Activated CD8-positive, alpha-beta T cell treated with anti-CD3 and anti-CD28 coated beads for 36 hours (primary cell): ENCODE results near the gene SGF29. TPM values are rescaled to one million over a fixed set of nuclear protein-coding genes. Genes with fewer than 3 reads are reported as not detected.

Experiments
- ATAC-seq: fragments of 200-7000 bp; cut with Tn5 transposase; one replicate; pipeline ENCODE4 v1.10.0; 2021; ENCODE audit warnings: mild to moderate bottlenecking, moderate library complexity
- CTCF ChIA-PET: fragments of 350-600 bp; sonication (Branson Sonifier 250); formaldehyde crosslinking; loops from one replicate; lab custom pipeline; 2021; ENCODE audit warnings: antibody characterized with exemption; lab: Charles Lee
- POLR2A ChIA-PET: fragments of 350-600 bp; sonication (Branson Sonifier 250); formaldehyde crosslinking; loops from one replicate; lab custom pipeline; 2021; ENCODE audit warnings: antibody characterized with exemption; lab: Charles Lee
- DNase-seq: peaks from one replicate; pipeline ENCODE4 v3.0.0-alpha.2; 2020
- H3K27ac Mint-ChIP-seq: one replicate; pipeline ENCODE4 v1.8.0; 2021; ENCODE audit warnings: mild to moderate bottlenecking, mixed read lengths
- H3K27me3 Mint-ChIP-seq: one replicate; pipeline ENCODE4 v1.8.0; 2021; ENCODE audit warnings: mixed read lengths
- H3K36me3 Mint-ChIP-seq: one replicate; pipeline ENCODE4 v1.8.0; 2021; ENCODE audit warnings: low read depth, mixed read lengths
- H3K4me1 Mint-ChIP-seq: one replicate; pipeline ENCODE4 v1.8.0; 2021; ENCODE audit warnings: low read depth, mixed read lengths
- H3K4me3 Mint-ChIP-seq: one replicate; pipeline ENCODE4 v1.8.0; 2021; ENCODE audit warnings: mild to moderate bottlenecking, moderate library complexity, mixed read lengths
- H3K9me3 Mint-ChIP-seq: one replicate; pipeline ENCODE4 v1.8.0; 2021; ENCODE audit warnings: mixed read lengths
- intact Hi-C: fragments of 100-400 bp; cut with micrococcal nuclease; formaldehyde crosslinking; loops from one replicate; pipeline ENCODE4 v1.10.0; 2022
- total RNA-seq, 2 experiments: library from RNA; stranded (reverse); gene quantifications; one replicate each; pipeline ENCODE4 v1.2.3, GENCODE V29; 2021
- TF ChIP-seq, protein P1 (sequence below): fragments of 200-600 bp; IDR thresholded peaks from one replicate; pipeline ENCODE4 v1.8.0; 2022; ENCODE audit warnings: antibody characterized with exemption, mild to moderate bottlenecking

The SGF29 gene
- total RNA-seq, 2 experiments from 2014 or later = 25.0 TPM

DNA sequence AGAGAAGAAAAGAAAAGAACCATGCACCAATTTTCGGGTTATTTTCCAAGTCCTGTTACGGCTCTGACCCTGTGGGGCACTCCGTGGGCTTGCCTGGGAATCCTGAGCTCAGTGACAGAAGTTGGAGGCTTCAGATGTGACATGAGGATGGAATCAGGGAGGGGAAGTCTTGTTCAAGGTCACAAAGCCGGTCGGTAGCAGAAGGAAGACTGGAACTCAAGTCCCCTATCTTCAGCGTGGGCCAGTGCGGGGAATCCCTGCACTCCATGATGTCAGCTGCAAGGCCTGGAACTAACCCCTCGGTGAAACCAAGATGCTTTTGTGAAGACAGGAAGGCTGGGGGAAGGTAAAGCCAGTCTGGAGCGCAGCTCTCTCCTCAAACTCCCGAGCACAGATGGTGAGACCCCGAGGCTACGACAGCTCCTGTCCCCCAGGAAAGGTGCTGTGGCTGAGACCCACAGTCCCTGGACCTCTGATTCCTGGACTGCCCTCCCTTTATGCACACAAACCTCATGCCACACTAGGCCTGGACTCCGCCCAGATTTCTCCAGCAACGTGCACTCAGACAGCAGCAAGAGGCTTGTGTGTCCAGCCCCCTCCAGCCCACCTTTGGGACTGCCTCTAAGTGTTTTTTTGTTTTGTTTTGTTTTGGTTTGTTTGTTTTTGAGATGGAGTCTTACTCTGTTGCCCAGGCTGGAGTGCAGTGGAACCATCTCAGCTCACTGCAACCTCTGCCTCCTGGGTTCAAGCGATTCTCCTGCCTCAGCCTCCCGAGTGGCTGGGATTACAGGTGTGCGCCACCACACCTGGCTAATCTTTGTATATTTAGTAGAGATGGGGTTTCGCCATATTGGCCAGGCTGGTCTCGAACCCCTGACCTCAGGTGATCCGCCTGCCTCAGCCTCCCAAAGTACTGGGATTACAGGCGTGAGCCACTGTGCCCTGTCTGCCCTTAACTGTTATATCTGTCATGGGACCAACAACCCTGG, 41.6 kb upstream of the SGF29 start:
- CTCF ChIA-PET = interaction anchor here (0.6 kb wide), 1 partner anchor 197 kb away, joined by 3 read pairs; no protein-coding TSS in a partner anchor
- no peaks in the 10 kb centered on the region for H3K36me3 Mint-ChIP-seq

DNA sequence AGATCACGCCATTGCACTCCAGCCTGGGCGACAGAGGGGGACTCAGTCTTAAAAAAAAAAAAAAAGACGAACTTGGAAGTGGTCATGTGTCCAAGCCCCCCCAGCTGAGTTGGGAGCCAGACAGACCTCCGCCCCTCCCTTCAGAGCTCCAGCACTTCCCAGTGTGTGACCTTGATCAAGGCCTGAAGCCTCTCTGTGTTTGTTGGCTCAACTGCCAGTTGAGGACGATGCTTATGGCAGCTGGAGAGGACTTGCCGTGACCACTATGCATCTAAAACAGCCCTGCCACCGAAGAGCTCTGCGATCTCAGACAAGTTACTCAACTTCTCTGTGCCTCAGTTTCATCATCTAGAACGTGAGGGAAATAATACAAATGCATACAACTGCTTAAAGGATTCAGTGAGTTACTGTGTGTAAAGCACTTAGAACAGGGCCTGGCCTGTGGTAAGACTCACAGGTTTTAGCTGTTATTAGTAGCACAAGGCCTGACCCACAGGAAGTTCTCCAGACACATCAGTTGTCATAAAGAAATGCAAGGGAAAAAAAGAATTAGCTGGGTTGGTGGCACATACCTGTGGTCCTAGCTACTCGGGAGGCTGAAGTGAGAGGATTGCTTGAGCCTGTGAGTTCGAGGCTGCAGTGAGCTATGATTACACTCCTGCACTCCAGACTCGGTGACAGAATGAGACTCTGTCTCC, 40.1 kb upstream of the SGF29 start:
- Mint-ChIP-seq H3K36me3 (no peaks in the 10 kb centered on the region), H3K27me3 (no peaks in the 10 kb centered on the region), H3K4me1 (peaks cover 2% of the 10 kb centered on the region), H3K27ac (no peak overlapping the region), H3K9me3 (no peaks in the 10 kb centered on the region), H3K4me3 (no peak overlapping the region)
- ATAC-seq (no peak), DNase-seq (no peak)
- ChIA-PET CTCF (no interaction called here), POLR2A (interaction anchor here (0.7 to 1.0 kb wide), 2 partner anchors 36 to 56 kb away, joined by 3 read pairs; no protein-coding TSS in a partner anchor)
- intact Hi-C loops = no loop called here
- TF ChIP-seq, protein P1, sequence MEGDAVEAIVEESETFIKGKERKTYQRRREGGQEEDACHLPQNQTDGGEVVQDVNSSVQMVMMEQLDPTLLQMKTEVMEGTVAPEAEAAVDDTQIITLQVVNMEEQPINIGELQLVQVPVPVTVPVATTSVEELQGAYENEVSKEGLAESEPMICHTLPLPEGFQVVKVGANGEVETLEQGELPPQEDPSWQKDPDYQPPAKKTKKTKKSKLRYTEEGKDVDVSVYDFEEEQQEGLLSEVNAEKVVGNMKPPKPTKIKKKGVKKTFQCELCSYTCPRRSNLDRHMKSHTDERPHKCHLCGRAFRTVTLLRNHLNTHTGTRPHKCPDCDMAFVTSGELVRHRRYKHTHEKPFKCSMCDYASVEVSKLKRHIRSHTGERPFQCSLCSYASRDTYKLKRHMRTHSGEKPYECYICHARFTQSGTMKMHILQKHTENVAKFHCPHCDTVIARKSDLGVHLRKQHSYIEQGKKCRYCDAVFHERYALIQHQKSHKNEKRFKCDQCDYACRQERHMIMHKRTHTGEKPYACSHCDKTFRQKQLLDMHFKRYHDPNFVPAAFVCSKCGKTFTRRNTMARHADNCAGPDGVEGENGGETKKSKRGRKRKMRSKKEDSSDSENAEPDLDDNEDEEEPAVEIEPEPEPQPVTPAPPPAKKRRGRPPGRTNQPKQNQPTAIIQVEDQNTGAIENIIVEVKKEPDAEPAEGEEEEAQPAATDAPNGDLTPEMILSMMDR = no peak

More for the DNA sequence above, 41.6 kb upstream of the SGF29 start:
- DNase-seq (no peak), ATAC-seq (no peak)
- no peak overlapping the region for H3K4me3 Mint-ChIP-seq
- no peaks in the 10 kb centered on the region for H3K9me3 Mint-ChIP-seq
- POLR2A ChIA-PET = interaction anchor here (0.6 to 0.9 kb wide), 3 partner anchors 21 to 462 kb away, joined by 3 to 4 read pairs (median 3); no protein-coding TSS in a partner anchor
- no peak overlapping the region for H3K27ac Mint-ChIP-seq
- intact Hi-C loops = no loop called here
- peaks cover 14% of the 10 kb centered on the region for H3K4me1 Mint-ChIP-seq
- no peaks in the 10 kb centered on the region for H3K27me3 Mint-ChIP-seq
- TF ChIP-seq, protein P1 = no peak

DNA sequence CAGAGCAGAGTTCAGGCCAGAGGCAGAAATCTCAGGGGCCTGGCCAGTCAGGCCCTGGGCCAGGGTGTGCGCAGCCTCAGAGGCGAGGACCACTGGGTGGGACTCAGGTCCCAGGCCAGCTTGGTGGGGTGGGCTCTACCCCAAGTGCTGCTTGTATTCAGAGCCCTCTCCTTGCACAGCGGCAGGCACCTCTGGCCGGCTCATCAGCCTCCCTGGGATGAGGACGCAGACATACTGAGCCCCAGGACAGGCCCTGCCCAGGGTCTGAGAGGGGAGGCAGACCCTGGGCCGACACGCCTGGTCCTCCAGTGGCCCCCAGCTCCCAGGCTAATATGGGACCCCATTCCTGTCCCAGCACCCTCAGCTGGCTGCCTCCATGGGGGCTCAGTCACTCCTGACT, 39.5 kb upstream of the SGF29 start:
- CTCF ChIA-PET = no interaction called here
- Mint-ChIP-seq H3K36me3 (no peaks in the 10 kb centered on the region), H3K4me3 (no peak overlapping the region), H3K27me3 (no peaks in the 10 kb centered on the region), H3K27ac (no peak overlapping the region), H3K4me1 (peaks cover 2% of the 10 kb centered on the region), H3K9me3 (no peaks in the 10 kb centered on the region)
- ATAC-seq (no peak), DNase-seq (no peak)
- TF ChIP-seq, protein P1 = no peak
- intact Hi-C loops = no loop called here
- POLR2A ChIA-PET = interaction anchor here (1.0 kb wide), 1 partner anchor 35 kb away, joined by 3 read pairs; no protein-coding TSS in a partner anchor

DNA sequence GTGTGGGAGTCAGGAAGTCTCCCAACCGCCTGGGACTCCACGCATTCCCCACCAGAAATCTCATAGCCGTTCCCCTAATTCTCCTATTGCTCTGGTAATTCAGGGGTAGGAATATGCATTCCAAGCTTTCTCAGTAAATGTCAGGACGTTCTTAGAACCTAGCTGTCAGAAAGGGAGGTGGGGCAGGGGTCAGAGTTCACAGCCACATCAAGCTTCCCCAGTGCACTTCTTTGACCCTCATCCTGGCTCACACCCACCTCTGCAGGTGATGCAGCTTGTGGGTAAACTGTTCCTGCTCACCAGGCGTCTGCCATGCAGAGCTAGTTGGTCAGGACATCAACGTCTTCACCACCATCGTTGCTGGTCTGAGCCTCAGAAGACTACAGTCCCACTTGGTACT, 33.0 kb upstream of the SGF29 start:
- TF ChIP-seq, protein P1 = no peak
- POLR2A ChIA-PET = no interaction called here
- Mint-ChIP-seq H3K9me3 (no peaks in the 10 kb centered on the region), H3K4me3 (no peak overlapping the region), H3K27me3 (no peaks in the 10 kb centered on the region), H3K27ac (no peak overlapping the region), H3K4me1 (peaks cover 6% of the 10 kb centered on the region), H3K36me3 (no peaks in the 10 kb centered on the region)
- ATAC-seq (no peak), DNase-seq (no peak)
- CTCF ChIA-PET = no interaction called here
- intact Hi-C loops = no loop called here
